Activated CD8-positive, alpha-beta memory T cell treated with anti-CD3 and anti-CD28 coated beads for 48 hours (primary cell): Measurements from ENCODE around the gene TMEM135.
"Not testable (repeated sequence)": the region's sequence is repeated elsewhere in the genome, so short reads cannot be mapped to it uniquely, and the experiment has no call there.

Experiments used
- DNase-seq, 3 experiments: peaks; one replicate each; pipeline ENCODE4 v3.0.0-alpha.2; 2020; ENCODE audit warnings: low read depth in 2 of 3, low spot score in 2 of 3

The TMEM135 gene

DNA sequence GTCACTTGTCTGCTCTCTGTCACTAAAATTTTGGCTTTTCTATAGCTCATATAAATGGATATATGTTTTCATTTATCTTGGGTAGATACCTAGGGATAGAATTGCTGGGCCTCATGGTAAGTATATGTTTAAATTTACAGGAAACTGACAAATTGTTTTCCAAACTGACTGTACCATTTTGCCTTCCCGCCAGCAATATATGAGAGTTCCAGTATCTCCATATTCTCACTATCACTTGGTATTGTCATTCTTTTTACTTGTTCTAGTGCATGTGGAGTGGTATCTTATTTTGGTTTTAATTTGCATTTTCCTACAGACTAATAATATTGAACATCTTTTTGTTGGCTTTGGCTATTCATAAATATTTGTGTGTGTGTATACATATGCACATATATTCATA, 101.7 kb downstream of the TMEM135 start:
- DNase-seq = no peak

DNA sequence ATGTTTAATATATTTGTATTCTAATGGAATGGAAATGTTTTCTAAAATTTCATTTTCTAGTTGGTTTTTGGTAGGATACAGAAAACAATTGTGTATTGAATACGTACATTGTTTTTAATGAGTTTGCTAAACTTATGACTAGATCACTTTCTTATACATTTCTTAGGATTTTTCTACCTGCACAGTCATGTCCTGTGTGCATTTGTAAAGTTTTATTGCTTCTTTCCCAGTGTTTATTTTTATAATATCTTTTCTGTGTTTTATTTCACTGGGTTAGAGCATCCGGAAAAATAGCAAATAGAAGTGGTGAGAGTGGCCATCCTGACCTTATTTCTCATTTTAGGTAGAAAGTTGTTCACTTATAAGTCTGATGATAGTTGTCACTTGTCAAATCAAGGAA, 103.6 kb downstream of the TMEM135 start:
- no peak for DNase-seq

DNA sequence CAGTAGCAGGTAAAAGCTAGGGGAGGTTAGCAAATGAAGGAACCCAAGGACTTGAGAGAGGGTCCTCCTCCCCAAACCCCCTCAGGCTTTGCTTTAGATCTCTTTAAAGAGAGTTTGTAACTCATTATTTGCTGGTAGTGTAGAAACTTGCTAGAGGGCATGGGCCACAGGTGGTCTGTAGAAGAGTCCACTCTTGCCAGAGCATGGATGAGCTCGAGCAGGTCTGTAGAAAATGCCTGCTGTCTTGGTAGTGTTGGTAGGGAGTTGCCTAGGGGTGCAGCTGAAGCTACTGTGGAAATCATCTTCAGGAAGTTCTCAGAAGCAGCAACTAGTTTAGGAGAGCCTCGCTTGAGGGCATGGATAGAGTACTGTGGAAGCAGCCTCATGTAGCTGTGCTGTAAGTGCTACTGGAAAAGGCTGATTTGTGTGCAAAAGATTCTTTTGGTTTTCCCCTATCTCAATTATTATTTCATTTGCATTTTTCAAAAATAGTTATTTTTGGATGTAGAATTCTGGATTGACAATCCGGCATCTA, 104.3 kb downstream of the TMEM135 start:
- no peak for DNase-seq

DNA sequence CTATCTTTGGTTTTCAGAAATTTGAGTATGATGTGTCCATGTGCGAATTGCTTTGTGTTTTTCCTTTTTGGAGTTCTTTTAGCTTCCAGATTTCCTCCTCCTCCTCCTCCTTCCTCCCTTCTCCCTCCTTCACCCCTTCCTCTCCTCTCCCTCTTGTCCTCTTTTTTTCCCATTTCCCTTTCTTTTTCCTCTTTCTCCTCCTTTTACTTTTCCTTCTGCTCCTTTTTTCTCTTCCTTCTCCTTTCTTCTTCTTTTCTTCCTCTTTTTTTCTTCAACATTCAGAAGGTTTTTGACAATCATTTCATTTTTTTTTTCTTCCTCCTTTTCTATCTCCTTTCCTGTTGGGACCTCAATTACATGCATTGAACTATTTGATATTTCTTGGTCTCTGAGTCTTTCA, 104.9 kb downstream of the TMEM135 start:
- DNase-seq = no peak

DNA sequence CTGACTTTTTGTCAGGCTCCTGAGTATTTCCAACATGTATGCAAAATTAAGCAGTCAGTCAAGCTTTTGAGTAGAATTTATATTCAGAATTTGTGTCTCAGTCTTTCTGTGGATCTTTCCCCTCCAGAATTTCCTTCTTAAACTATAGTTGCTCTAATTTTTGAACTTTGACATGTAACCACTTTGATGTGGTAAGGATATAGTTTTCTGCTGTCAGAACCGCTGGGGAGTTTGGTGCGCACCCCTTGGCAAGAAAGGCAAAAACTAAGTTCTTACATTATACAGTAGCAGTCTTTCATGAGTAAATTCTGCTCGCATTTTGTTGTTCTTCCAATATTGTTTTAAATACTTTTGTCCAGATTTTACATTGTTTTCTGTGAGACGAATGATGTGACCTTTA, 105.9 kb downstream of the TMEM135 start:
- no peak for DNase-seq

DNA sequence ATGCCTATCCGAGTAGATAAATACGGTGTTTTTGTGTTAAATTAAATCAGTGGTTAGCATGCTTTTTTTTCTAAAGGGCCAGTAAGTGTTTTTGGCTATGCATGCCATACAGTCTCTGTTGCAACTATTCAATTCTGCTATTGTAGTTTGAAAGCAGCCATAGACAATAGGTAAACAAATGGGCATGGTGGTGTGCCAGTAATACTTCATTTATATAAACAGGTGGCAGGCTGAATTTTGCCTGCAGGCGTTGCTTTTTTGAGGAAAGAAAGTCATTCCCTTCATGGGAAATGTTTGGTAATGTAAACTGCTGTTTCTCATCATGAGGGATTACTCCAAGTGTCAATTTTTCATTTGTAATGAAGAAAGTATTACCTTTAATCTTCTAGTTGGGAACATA, 106.5 kb downstream of the TMEM135 start:
- no peak for DNase-seq

DNA sequence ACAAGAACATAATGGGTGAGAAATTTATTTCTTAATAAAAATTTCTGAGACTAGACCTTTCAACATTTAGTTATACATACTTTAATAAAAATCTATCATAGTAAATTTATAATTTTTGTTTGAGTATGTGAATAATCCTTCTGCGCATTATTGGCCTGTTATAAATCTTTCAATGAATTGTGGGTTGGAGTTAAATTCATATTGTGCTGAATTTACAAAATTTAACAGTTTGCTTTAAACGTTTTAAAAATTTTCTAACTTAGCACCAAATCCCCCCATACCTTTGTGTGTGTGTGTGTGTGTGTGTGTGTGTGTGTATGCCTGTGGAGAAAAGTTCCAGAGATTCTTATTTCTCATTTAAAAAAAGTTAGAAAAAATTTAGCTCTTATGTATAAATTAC, 111.0 kb downstream of the TMEM135 start:
- DNase-seq = no peak

DNA sequence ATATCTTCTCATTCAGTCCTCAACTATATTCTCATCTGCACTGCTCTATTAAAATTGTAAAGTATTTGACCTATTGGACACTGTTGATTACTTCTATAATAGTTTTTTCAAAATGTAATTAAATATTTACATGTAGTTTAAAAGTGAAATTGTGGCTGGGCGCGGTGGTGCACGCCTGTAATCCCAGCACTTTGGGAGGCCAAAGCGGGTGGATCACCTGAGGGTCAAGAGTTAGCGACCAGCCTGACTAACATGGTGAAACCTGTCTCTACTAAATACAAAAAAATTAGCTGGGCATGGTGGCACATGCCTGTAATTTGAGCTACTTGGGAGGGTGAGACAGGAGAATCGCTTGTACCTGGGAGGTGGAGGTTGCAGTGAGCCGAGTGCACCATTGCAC, 112.0 kb downstream of the TMEM135 start:
- not testable (repeated sequence) for DNase-seq

DNA sequence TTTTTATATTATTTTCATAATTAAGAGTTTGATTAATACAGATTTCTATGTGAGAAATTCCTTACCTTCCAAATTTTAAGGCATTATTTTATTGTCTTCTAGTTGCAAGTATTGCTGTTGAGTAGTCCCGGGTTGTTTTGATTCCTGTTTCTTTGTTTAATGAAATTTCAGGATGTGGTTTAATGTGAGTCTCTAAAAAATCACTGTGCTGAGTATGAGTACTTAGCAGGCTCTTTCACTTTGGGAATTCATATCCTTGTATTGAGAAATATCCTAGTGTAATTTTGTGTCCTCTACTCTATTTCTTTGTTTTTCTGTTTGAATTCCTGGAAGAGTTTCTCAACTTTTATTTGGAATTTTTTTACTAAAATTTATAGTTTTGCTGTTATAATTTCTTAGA, 113.2 kb downstream of the TMEM135 start:
- no peak for DNase-seq

DNA sequence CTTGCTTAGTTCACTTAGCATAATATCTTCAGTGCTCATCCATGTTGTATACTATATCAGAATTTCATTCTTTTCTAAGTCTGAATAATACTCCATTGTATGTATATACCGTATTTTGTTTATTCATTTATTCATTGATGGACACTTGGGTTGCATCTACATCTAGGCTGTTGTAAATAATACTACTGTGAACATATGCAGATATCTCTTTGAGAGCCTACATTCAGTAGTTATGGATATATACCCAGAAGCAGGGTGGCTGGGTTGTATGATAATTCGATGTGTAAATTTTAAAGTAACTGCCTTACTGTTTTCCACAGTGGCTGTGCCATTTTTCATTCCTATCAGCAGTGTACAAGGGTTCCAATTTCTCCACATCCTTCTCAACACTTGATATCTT, 116.5 kb downstream of the TMEM135 start:
- no peak for DNase-seq

DNA sequence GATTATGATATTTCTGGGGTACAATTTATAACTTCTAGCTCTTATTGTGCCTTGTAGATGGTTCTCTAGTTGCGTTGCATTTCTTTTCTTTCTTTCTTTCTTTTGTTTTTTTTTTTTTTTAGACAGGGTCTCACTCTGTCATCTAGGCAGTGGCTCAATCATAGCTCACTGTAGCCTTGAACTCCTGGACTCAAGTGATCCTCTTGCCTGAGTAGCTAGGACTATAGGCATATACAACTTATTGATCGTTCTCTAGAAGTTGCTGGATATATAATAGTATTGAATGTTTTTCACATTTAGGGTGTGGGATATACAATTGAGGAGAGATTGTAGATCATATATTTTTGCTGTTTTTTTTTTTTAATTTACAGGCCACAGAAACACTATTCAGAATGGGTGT, 119.2 kb downstream of the TMEM135 start:
- no peak for DNase-seq

DNA sequence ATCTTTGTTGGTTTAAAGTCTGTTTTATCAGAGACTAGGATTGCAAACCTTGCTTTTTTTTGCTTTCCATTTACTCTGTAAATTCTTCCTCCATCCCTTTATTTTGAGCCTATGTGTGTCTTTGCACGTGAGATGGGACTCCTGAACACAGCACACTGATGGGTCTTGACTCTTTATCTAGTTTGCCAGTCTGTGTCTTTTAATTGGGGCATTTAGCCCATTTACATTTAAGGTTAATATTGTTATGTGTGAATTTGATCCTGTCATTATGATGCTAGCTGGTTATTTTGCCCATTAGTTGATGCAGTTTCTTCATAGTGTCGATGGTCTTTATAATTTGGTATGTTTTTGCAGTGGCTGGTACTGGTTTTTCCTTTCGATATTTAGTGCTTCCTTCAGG, 131.3 kb downstream of the TMEM135 start:
- not testable (repeated sequence) for DNase-seq

DNA sequence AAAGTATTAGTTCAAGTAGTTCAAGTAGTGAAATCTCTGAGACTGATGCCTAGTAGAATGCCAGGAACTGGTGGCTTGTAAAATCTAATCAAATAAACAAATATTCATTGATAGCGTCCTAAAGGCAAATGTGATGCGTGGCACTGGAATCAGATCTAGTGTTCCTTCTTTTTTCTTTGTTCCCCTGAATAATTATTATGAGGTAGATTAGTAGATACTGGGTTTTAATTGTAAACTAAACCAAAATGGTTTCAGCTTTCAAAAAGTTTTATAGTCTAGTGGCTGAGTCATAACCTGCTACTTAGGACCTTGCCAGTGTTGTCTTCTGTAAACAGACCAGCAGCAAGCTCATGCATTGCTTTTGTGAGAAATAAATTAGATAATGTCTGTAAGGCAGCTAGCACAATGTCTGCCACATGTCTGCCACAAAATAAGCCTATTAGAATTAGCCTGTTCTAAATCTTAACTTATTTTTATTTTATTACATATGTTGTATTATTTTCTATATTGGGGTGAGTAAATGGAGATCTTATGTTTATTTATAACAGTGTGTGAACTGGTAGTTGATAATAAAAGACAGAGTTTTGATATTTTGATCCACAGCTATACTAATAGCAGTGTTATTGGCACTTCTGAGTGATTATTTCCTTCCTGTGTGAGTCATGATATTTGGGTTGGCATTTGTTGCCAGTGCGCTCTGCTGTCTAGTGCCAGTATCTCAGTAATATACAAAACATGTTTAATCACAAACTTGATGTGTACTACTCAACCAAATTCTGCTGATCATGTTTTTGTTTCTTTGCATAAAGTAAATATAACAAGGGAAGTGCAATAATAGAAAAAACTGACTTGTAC, 135.7 kb downstream of the TMEM135 start:
- DNase-seq = no peak

DNA sequence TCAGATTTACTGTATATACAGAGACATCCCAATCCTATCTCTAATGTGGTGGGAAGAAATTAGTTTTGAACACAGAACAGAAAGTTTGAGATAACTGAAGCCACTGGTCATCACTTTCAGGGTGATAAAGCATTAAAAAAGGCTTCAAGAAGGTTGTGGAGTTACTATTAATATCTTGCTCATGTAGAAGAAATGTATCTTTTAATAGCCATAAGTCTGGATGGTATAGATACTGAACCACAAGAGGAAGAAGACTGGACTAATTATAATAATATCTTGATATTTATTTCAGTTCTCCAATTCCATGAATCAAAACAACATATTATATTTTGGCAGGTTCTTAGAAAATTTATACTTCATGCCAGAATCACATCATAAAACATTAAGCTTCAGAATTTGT, 137.1 kb downstream of the TMEM135 start:
- DNase-seq = no peak

DNA sequence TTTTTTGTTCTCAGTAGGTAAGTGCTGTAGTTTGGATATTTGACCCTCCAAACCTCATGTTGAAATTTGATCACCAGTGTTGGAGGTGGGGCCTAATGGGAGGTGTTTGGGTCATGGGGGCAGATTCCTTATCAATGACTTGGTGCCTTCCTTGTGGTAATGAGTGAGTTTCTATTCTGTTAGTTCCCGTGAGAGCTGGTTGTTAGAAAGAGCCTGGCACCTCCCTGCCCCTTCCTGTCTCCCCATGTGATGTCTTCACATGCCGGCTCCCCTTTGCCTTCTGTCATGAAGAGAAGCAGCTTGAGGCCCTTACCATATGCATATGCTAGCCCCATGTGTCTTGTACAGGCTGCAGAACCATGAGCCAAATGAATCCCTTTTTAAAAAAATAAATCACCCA, 138.3 kb downstream of the TMEM135 start:
- DNase-seq = no peak

DNA sequence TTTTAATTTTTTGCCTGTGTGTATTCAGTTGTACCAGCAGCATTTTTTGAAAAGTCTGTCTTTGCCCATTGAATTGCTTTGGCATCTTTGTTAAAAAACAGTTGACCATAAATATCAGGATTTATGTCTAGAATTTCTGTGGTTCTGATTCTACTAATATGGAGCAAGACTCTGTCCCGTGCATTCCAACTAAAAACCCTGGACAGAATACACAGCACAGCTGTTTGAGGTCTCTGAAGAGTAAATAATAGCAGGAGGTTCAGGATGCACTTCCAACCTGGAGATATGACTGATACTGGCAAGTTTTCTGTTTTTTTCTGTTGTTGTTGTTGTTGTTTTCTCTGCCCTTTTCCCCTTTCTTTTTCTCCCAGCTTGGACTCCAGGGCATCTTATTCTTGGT, 141.9 kb downstream of the TMEM135 start:
- DNase-seq = no peak

DNA sequence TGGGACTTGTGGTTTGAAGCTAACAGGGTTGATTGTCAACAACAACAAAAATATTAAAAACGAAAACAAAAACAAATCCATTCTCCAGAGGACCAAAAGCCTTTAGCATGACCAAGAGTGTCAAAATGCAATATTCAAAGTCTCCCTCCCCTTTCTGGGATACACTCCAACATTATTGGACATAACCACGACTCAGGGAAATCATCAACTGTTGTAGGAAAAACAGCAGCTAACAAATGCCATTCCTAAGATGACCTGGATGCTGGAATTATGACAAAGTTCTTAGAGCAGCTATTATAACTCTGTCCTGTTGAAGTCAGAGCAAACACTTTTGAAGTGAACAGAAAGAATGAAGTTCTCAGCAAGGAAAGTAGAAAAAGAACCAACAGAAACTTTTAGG, 143.0 kb downstream of the TMEM135 start:
- no peak for DNase-seq

DNA sequence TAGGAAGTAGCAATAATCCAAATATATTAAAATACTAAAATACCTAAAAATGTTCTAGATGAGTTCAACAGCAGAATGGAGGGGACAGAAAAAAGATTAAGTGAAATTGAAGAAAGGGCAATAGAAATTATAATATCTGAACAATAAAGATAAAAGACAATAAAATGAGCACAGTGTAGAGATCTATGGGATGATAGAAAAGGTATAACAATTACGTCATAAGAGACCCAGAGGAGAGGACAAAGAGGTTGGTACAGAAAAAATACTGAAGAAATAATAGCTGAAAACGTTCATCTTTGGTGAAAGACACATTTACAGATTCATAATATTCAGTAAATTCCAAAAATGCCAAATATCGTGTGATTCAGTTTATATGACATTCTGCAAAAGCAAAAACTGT, 143.4 kb downstream of the TMEM135 start:
- no peak for DNase-seq

DNA sequence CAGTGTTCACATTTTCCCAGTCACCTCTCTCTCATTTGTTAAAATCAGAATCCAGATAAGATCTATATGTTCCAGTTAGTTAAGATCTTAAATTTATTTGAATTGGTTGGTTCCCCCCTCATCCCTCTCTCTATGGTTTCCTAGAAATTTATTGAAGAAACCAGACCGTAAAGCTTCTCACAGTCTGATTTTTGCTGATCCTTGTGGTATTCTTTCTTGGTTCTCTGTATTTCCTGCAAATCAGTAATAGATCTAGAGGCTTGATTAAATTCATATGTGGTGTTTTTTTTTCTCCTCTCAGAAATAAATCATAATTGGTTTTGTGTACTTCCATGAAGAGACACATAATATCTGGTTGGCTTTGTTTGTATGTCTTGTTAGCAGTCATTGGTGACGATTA, 147.5 kb downstream of the TMEM135 start:
- DNase-seq = no peak

DNA sequence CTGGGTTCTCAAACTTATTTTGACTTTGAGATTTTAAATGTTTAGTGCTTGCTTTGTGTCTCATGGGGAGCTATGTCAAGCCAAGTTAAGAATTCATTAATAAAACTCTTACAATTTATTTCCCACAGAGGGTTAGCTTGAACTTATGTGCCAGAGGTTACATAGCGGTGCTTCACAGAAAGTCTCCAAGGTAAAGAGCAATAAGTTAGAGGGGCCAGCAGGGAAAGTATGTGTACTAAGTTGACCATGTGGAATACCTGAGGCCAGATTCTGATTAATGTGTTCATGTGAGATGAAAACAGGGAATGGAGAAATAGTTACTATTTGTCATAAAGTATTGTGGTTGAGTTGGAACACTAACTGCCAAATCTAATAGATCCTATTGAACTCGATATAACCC, 149.3 kb downstream of the TMEM135 start:
- no peak for DNase-seq

DNA sequence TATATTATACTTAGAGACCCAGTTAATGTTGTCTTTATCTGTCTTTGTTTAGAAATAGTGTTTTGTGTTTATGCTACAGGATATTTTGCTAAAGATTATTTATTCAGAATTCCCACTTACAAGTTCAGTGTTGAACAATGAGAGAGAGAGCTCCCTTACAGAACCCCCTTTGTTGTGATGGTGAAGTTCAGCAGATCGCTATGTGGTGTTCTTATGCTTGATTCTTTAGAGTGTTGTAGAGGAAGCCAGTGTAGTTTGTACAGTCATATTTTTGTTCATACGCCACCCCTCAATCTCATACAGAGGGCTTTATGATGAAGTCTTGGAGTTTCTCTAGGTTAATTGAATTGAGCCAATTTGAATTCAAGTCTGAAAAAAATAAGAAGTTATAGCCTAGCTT, 150.2 kb downstream of the TMEM135 start:
- DNase-seq = no peak

DNA sequence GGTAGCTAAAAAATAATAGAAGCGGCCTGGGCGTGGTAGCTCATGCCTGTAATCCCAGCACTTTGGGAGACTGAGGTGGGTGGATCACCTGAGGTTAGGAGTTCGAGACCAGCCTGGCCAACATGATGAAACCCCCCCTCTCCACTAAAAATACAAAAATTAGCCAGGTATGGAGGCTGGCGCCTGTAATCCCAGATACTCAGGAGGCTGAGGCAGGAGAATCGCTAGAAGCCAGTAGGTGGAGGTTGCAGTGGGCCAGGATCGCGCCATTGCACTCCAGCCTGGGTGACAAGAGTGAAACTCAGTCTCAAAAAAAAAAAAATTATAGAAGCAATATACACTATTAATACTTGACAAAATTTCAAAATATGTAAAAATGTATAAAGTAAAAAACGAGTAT, 150.7 kb downstream of the TMEM135 start:
- DNase-seq = not testable (repeated sequence)

DNA sequence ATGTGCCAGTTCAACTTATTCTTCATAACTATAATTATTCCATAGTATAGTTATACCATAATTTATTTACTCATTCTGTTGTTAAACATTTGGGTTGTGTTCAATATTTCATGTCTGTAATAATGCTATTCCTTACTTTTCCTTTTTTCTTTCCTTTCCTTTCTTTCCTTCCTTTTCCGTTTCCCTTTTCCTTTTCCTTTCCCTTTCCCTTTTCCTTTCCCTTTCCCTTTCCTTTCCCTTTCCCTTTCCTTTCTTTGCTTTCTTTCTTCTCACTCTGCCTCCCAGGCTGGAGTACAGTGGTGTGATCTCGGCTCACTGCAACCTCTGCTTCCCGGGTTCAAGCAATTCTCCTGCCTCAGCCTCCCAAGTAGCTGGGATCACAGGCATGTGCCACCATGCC, 151.2 kb downstream of the TMEM135 start:
- not testable (repeated sequence) for DNase-seq
